Measurements from ENCODE around the gene HSCB.

Gene HSCB

DNA sequence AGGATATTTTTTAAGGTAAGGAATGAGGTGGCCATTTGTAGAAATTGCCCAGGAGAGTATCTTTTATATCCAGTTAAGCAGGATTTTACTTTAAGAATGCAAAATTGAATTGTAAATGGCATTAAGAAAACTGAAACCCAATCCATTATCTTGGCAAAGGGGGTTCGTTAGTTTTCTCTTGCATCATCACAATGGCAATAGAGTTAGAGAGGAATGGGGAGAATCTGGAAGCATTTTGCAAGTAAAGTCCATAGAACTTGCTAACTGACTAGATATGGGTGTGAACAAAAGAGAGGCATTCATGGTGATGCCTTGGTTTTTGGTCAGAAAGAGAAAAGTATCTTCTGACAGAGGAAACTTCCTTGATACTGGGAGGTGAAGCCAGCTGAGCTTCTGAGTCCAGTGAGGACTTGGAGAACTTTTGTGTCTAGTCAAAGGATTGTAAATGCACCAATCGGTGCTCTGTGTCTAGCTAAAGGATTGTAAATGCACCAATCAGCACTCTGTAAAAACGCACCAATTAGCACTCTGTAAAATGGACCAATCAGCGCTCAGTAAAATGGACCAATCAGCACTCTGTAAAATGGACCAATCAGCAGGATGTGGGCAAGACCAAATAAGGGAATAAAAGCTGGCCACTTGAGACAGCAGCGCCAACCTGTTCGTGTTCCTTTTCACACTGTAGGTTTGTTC, 27.0 kb downstream of the HSCB start:
- Mint-ChIP-seq H3K9me3 (no peaks in the 10 kb centered on the region), H3K27me3 (no peaks in the 10 kb centered on the region), H3K27ac (no peak overlapping the region), H3K36me3 (peaks cover 3% of the 10 kb centered on the region), H3K4me3 (no peak overlapping the region), H3K4me1 (peaks cover 10% of the 10 kb centered on the region)

DNA sequence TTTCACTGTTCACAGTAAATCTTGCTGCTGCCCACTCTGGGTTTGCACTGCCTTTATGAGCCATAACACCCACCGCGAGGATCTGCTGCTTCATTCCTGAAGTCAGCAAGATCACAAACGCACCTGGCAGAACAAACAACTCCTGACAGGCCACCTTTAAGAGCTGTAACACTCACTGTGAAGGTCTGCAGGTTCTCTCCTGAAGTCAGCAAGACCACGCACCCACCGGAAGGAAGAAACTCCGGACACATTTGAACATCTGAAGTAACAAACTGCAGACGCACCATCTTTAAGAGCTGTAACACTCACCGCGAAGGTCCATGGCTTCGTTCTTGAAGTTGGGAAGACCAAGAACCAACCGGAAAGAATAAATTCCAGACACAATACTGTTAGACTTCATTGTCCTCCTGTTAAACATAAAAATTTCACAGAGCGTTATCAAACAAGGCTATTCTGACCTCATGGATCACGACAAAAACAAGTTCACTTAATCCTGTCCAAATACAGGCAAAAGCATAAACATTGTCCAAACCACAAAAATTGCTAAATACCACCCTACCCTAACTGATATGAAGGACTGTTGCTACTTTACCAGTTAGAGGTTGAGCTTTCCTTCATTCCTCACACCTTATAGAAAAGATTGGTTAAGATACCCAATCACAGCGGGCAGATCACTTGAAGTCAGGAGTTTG, 27.7 kb downstream of the HSCB start:
- H3K4me1 Mint-ChIP-seq = peaks cover 14% of the 10 kb centered on the region
- H3K4me3 Mint-ChIP-seq = no peak overlapping the region
- H3K36me3 Mint-ChIP-seq = peaks cover 4% of the 10 kb centered on the region
- H3K27ac Mint-ChIP-seq = no peak overlapping the region
- no peaks in the 10 kb centered on the region for H3K9me3 Mint-ChIP-seq
- no peaks in the 10 kb centered on the region for H3K27me3 Mint-ChIP-seq

DNA sequence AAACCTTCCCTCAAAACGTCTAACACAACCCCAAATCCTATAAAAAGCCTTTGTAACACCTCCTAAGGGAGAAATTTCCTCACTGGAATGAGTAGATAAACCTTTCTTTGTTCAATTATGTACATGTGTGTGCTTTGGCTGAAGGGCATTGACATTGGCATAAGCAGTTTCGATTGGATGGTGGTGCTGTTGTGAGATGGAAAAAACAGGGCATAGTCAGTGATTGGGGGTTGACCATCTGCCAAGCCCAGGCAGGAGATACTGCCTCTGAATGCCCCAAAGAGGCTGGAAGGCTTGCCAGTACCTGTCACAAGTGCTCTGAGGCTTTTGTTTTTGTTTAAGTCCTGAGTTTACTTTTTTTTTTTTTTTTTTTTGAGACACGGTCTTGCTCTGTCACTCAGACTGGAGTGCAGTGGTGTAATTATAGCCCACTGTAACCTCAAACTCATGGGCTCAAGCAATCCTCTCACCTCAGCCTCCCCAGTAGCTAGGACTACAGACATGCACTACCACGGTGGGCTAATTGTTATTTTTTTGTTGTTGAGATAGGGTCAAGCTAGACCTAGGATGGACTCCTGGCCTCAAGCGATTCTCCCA, 29.5 kb downstream of the HSCB start:
- Mint-ChIP-seq H3K36me3 (peaks cover 9% of the 10 kb centered on the region), H3K9me3 (no peaks in the 10 kb centered on the region), H3K27me3 (no peaks in the 10 kb centered on the region), H3K4me1 (peaks cover 31% of the 10 kb centered on the region), H3K27ac (no peak overlapping the region), H3K4me3 (no peak overlapping the region)

DNA sequence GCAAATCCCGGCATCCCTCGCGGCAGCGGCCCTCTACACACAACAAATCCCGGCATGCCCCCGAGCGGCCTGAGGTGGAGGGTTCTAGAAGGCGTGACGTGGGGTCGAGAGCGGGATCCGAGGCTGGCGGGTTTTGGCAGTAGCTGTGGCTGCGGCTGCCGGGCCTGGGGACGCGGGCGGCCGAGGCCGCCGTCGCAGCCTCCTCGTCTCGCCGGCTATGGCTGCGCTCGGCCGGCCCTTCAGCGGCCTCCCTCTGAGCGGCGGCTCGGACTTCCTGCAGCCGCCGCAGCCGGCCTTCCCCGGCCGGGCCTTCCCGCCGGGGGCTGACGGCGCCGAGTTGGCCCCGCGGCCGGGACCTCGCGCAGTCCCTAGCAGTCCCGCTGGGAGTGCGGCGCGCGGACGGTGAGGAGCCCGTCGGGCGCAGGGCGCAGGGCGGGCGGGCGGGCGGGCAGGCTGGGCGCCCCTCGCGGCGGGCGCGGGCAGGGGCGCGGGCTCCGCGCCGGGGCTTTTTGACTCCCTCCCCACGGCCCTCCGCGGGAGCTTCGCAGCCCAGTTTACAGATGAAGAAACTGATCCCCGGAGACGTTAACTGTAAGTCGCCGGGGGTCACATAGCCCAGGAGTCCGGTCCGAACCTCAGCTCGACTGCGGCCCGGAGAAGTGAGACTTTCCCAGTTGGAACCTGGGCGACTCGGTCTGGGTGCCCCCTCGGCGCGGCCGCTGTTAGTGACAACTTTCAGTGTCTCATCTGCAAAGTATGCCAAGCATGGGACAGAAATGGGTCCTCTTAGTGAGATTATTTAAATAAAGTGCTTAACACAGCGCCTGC, 31.0 kb downstream of the HSCB start, which contains the start of gene CCDC117:
Gene CCDC117, plus strand, starts transcription at position 63 of the 828 bp plus-strand sequence. Its CDS starts 155 bp downstream, at position 218.
- H3K9me3 Mint-ChIP-seq = no peaks in the 10 kb centered on the region
- peaks cover 34% of the 10 kb centered on the region for H3K4me1 Mint-ChIP-seq
- no peaks in the 10 kb centered on the region for H3K27me3 Mint-ChIP-seq
- peaks cover 9% of the 10 kb centered on the region for H3K36me3 Mint-ChIP-seq
- peak within 1 kb of the TSS; percentile 97 for H3K27ac Mint-ChIP-seq
- peak within 1 kb of the TSS; percentile 94 for H3K4me3 Mint-ChIP-seq

DNA sequence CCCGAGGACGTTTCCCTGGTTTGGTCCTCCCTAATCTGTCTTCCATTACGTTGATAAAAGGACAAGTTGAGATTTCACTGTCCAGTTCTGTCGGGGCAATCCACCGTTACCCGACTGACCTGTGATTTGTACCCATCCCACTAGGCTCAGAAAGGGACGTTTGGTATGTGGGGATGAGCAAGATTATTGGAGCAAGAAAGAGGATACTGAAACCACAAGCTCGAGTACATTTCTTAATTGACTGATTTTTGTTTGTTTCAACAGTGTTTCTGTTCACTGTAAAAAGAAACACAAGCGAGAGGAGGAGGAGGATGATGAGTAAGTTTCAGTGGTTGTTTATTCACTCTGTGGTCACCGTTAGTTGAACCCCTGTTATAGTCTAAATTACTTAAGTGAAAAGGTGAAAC, 31.6 kb downstream of the HSCB start:
- peak overlapping the region; percentile 97 for H3K27ac Mint-ChIP-seq
- peaks cover 9% of the 10 kb centered on the region for H3K36me3 Mint-ChIP-seq
- no peaks in the 10 kb centered on the region for H3K9me3 Mint-ChIP-seq
- peaks cover 34% of the 10 kb centered on the region for H3K4me1 Mint-ChIP-seq
- H3K27me3 Mint-ChIP-seq = no peaks in the 10 kb centered on the region
- H3K4me3 Mint-ChIP-seq = peak overlapping the region; percentile 94

DNA sequence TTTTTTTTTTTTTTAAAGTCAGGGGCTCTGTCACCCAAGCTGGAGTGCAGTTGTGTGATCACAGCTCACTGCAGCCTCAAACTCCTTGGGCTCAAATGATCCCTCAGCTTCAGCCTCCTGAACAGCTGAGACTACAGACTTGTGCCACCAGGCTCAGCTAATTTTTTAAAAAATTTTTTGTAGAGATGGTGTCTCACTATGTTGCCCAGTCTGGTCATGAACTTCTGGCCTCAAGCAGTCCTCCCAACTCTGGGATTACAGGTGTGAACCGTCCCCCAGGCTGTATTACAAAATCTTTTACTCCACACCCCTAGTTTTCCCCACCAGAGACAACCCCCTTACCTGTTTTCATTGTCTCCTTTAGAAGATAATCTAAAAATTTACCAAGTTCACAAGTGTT, 32.5 kb downstream of the HSCB start:
- Mint-ChIP-seq H3K36me3 (peaks cover 9% of the 10 kb centered on the region), H3K4me1 (peaks cover 37% of the 10 kb centered on the region), H3K27ac (no peak overlapping the region), H3K4me3 (peak overlapping the region; percentile 94), H3K9me3 (no peaks in the 10 kb centered on the region), H3K27me3 (no peaks in the 10 kb centered on the region)

DNA sequence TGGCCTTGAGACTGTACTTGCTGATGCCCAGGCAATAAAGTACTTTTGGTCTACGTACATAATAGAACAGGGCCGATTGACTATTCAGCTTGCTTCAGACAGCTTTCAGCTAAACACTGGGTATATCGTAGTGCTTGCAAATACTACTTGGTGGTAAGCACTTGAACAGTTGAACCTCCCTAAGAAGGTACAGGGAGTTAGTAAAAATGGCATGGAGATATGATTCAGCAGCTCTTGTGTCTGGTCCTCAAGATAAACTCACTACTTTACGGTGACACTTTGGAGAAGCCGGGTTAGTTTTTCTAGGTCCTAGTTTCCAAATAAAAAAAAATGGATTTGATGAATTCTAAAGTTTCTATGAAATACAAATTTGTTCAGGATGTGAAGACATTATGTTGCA, 38.0 kb downstream of the HSCB start:
- H3K27me3 Mint-ChIP-seq = no peaks in the 10 kb centered on the region
- H3K4me1 Mint-ChIP-seq = peaks cover 40% of the 10 kb centered on the region
- no peak overlapping the region for H3K4me3 Mint-ChIP-seq
- peak overlapping the region; percentile 11 for H3K27ac Mint-ChIP-seq
- no peaks in the 10 kb centered on the region for H3K9me3 Mint-ChIP-seq
- peaks cover 8% of the 10 kb centered on the region for H3K36me3 Mint-ChIP-seq

DNA sequence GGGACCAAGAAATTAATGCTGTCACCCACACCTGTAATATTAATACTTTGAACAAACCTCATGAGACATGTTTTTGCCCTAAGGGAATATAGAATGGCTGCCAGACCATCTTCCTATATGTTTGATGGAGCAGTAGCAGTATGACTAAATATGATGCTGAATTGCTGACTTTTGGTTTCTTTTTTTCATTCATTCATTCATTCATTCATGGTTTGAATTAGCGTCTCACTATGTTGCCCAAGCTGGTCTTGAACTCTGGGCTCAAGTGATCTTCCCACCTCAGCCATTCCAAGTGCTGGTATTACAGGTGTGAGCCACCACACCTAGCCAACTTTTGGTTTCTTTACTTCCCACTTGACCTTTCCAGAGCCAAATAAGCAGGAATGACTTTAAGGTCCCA, 38.5 kb downstream of the HSCB start:
- Mint-ChIP-seq H3K36me3 (peaks cover 7% of the 10 kb centered on the region), H3K27me3 (no peaks in the 10 kb centered on the region), H3K4me1 (peaks cover 36% of the 10 kb centered on the region), H3K27ac (no peak overlapping the region), H3K4me3 (no peak overlapping the region), H3K9me3 (no peaks in the 10 kb centered on the region)

DNA sequence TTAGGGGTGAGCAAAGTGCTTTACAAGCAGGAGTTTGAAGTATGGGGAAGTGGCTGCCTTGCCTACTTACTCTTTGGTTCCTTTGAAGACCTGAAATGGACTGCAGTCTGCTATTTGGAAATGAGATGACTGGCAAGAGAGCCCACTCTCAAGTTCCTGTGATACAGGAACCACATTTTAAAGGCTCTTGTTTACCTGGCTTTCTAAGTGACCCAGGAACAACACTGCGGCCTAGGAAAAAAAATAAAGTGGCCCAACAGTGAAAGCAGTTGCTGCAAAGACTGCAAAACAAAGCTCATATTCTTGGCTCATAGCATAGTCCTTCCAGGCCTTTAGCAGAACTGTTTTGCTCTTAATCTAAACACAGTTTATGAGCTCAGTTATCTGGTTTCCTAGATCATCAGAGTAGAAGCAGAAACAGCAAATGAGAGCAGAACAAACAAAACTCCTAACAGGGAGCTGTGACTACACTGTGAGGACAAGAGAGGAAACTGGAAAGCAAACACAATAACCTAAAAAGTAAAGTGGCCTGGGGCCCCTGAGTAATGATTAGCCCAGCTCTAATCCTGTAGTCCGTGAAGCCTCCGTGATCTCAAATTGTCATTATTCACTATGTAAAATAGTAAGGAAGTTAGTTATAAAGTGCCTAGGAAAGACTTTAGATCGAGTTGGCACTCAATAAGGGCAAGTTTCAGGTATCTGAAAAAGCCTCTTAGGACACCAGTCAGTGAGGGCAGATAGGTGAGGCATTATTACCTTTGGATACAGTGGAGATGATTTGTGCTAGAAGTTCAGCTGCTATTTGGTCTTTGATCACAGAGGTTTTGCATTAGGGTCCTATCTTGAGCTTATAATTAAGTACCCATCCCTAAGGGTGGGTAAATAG, 42.2 kb downstream of the HSCB start:
- H3K36me3 Mint-ChIP-seq = peaks cover 9% of the 10 kb centered on the region
- no peaks in the 10 kb centered on the region for H3K9me3 Mint-ChIP-seq
- H3K27me3 Mint-ChIP-seq = no peaks in the 10 kb centered on the region
- H3K4me3 Mint-ChIP-seq = no peak overlapping the region
- no peak overlapping the region for H3K27ac Mint-ChIP-seq
- H3K4me1 Mint-ChIP-seq = peaks cover 22% of the 10 kb centered on the region

DNA sequence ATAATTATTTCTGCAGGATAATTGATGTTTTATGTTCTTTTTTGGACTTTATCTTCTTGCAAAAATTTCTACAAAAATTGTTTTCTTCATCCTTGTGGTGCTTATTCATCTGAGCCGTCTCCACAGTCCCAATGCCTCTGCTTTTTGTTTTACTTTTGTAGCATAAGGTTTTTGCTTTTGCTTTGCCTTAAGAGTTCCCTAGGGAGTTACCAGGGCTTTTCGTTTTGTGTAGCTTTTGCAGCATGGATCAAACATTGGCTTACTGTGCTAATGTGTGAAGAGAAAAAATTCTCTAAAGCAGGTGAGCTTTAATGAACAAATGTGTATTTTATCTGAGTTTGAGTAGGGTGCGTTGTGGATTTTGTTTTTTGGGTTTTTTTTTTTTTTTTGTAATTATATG, 46.8 kb downstream of the HSCB start:
- no peaks in the 10 kb centered on the region for H3K9me3 Mint-ChIP-seq
- peaks cover 30% of the 10 kb centered on the region for H3K4me1 Mint-ChIP-seq
- H3K36me3 Mint-ChIP-seq = peaks cover 7% of the 10 kb centered on the region
- no peak overlapping the region for H3K27ac Mint-ChIP-seq
- H3K4me3 Mint-ChIP-seq = no peak overlapping the region
- no peaks in the 10 kb centered on the region for H3K27me3 Mint-ChIP-seq

DNA sequence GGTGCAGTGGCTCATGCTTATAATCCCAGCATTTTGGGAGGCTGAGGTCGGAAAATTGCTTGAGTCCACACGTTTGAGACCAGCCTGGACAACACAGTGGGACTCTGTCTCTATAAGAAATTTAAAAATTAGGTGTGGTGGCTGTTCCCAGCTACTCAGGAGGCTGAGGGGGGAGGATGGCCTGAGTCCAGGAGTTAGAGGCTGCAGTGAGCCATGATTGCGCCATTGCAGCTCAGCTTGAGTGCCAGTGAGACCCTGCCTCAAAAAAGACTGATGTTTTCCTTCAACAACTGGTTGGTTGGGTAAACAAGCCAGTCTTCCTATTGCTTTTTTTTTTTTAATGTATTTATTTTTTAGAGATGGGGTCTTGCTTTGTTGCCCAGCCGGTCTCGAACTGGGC, 49.3 kb downstream of the HSCB start:
- H3K27ac Mint-ChIP-seq = no peak overlapping the region
- peaks cover 52% of the 10 kb centered on the region for H3K4me1 Mint-ChIP-seq
- H3K36me3 Mint-ChIP-seq = peaks cover 10% of the 10 kb centered on the region

DNA sequence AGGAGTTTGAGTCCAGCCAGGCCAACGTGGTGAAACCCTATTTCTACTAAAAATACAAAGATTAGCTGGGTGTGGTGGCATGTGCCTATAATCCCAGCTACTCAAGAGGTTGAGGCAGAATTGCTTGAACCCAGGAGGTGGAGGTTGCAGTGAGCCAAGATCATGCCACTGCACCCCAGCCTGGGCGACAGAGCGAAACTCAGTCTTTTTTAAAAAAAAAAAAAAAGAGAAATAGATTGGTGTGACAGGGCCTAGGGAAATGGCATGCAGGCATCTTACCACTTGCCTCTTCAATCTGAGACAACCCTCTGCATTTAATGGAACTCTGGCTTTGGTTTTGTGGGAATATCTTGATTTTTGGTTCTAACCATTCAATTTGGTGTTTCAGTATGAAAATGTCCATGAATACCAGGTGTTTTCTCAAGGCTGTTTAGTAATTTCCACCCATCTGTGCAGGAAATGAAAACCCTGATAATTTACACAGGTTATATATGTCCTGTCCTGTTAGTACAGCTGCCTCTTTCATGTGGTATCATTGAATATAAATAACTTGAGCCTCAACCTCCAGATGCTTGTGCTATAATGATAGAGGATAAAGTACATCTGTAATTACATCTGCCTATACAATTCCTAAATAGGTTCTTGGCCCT, 50.1 kb downstream of the HSCB start:
- H3K27ac Mint-ChIP-seq = no peak overlapping the region
- H3K36me3 Mint-ChIP-seq = peaks cover 15% of the 10 kb centered on the region
- peaks cover 61% of the 10 kb centered on the region for H3K4me1 Mint-ChIP-seq
- H3K27me3 Mint-ChIP-seq = no peaks in the 10 kb centered on the region
- no peak overlapping the region for H3K4me3 Mint-ChIP-seq
- no peaks in the 10 kb centered on the region for H3K9me3 Mint-ChIP-seq

More for the DNA sequence above, 49.3 kb downstream of the HSCB start:
- no peaks in the 10 kb centered on the region for H3K9me3 Mint-ChIP-seq
- no peaks in the 10 kb centered on the region for H3K27me3 Mint-ChIP-seq
- no peak overlapping the region for H3K4me3 Mint-ChIP-seq

DNA sequence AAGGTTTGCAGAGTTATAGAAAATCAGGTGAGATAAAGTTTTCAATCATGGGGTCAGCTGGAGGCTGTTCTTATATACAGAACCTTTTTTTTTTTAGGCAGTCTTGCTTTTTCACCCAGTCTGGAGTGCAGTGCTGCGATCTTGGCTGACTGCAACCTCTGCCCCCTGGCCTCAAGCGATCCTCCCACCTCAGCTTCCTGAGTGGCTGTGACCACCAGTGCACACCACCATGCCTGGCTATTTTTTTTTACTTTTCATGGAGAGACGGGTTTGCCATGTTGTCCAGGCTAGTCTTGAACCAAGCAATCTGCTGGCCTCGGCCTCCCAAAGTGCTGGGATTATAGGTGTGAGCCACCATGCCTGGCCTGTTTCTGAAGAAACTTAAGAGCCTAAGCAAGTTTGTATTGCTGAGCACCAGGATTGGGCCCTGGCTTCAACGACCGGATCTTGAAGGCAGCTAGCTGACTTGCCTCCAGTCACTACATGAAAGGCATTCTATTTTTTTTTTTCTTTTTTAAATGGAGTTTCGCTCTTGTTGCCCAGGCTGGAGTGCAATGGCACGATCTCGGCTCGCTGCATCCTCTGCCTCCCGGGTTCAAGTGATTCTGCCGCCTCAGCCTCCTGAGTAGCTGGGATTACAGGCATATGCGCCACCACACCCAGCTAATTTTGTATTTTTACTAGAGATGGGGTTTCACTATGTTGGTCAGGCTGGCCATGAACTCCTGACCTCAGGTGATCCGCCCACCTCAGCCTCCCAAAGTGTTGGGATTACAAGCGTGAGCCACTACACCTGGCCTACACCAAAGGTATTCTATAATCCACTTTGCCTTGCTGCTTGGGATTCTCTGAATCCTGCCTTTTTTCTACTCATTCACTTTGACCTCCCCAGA, 50.9 kb downstream of the HSCB start:
- H3K4me1 Mint-ChIP-seq = peaks cover 68% of the 10 kb centered on the region
- no peak overlapping the region for H3K4me3 Mint-ChIP-seq
- no peaks in the 10 kb centered on the region for H3K9me3 Mint-ChIP-seq
- H3K36me3 Mint-ChIP-seq = peaks cover 15% of the 10 kb centered on the region
- H3K27me3 Mint-ChIP-seq = no peaks in the 10 kb centered on the region
- H3K27ac Mint-ChIP-seq = no peak overlapping the region
